ENCODE data around the gene DYRK2. TPM values are rescaled to one million over a fixed set of nuclear protein-coding genes. Genes with fewer than 3 reads are reported as not detected.

Gene DYRK2
- 45.8 TPM for total RNA-seq
- long read RNA-seq, full-length matches to known transcripts = 54 of 68 reads
- long read RNA-seq, partial matches to known transcripts = 0 of 68 reads
- long read RNA-seq, other reads (novel, unspliced or antisense) = 14 of 68 reads

DNA sequence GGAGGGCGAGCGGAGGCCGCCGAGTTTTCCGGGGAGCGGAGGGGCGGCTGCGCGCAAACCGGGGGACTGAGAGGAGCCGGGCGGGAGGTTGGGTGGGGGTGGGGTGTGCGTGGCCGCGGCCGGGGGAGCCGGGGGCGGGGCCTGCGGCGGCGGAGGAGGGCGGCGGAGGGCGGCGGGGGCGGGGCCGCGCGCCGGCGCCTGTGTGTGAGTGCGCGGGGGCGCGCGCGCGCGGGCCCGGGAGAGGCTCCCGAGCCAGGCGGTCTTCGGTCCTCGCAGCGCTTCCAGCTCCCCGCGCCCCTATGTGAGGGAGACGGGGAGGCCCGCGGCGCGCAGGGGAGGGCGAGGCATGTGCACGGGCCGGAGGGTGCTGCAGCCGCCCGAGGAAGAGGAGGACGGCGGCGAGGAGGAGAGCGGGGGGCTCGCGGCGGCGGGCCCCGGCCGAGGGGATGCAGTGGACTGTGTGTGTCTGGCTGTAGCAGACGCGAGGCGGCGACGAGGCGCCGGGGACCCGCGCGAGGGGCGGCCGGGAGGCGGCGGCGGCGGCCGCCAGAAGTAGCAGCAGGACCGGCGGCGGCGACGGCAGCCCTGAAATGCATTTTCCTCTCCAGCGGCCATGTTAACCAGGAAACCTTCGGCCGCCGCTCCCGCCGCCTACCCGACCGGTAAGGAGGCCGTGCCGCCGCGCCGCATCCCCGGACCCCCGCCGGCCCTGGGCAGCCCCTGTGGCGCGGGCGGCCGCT lies at the start of gene DYRK2:
TSS of gene DYRK2 (plus strand) at position 225 of the 740 bp plus-strand sequence. CDS start at position 614, 389 bp downstream.
- intact Hi-C loops (cut with DNase I) = no loop called here
- ATAC-seq (ENCODE audit: poor library complexity) (peak; percentile 72), DNase-seq (peak; percentile 91)

DNA sequence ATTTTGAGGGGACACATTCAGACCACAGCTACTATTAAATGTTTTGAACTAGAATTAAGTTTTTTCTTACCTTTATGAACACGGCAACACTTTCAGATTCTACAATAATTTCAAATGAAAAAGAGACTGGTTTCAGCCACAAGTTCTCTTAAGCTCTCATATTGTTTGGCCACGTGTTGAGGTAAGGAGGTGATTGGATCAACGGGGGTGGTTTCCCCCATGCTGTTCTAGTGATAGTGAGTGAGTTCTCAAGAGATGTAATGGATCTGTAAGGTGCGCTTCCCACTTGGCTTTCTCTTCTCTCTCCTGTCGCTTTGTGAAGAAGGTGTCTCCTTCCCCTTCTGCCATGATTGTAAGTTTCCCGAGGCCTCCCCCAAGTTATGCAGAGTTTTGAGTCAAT lies 48.9 kb upstream of the DYRK2 start:
- ATAC-seq (ENCODE audit: poor library complexity) (no peak), DNase-seq (no peak)
- intact Hi-C loops (cut with DNase I) = no loop called here

GRCh38 chr12:67601126-67601525 lies 47.4 kb upstream of the DYRK2 start:
- intact Hi-C loops (cut with DNase I) = no loop called here
- DNase-seq (no peak), ATAC-seq (ENCODE audit: poor library complexity) (no peak)

DNA sequence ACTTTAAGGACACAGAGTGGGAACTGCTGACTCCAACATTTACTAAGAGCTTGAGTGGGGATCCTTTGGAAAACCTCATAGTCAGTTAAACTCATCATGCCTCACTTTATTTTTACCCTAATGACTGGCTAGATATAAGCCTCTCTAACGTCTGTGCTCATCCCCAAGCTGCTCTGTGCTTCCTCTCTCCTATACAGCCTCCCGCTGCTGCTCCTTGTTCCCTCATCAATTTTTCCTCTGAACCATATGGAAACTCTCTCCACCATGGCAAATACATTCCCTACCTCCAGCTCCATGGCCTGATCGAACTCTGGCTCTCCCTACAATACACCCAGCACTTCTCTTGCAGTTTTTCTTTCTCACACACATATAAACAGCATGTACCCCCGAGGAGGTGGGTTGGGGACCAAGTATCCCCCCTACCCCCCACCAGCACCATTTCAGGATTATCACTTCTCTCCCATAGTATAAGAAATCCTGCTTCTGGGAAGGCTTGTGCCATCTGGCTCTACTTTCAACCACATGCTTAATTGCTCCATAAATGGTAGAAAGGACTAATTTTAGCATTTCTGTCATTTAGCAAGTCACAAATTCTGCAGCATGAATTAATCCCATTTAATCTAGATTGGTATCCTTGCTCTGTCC lies 39.2 kb upstream of the DYRK2 start:
- DNase-seq (no peak), ATAC-seq (ENCODE audit: poor library complexity) (no peak)
- intact Hi-C loops (cut with DNase I) = no loop called here

GRCh38 chr12:67613040-67613439 lies 35.5 kb upstream of the DYRK2 start:
- intact Hi-C loops (cut with DNase I) = no loop called here
- ATAC-seq (ENCODE audit: poor library complexity) (no peak), DNase-seq (no peak)

- no peak for ATAC-seq (ENCODE audit: poor library complexity)
- DNase-seq = no peak
Measured at GRCh38 chr12:67617629-67618028, 30.9 kb upstream of the DYRK2 start.

DNA sequence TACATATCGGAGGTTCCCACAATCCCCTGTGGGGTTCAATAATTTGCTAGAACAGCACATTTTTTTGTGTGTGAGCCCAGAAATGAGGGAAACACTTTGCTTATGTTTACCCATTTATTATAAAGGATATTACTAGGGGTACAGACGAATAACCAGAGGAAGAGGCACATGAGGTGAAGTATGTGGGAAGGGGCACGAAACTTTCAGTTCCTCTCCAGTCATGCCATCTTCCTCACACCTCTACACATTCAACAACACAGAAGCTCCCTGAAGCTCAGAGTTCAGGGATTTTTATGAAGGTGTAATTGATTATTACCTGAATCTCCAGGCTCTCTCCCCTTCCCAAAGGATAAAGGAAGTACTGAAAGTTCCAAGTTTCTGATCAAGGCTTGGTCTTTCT lies 30.2 kb upstream of the DYRK2 start:
- intact Hi-C loops (cut with DNase I) = no loop called here
- DNase-seq (no peak), ATAC-seq (ENCODE audit: poor library complexity) (no peak)

More at GRCh38 chr12:67617629-67618028, 30.9 kb upstream of the DYRK2 start:
- intact Hi-C loops (cut with DNase I) = no loop called here

DNA sequence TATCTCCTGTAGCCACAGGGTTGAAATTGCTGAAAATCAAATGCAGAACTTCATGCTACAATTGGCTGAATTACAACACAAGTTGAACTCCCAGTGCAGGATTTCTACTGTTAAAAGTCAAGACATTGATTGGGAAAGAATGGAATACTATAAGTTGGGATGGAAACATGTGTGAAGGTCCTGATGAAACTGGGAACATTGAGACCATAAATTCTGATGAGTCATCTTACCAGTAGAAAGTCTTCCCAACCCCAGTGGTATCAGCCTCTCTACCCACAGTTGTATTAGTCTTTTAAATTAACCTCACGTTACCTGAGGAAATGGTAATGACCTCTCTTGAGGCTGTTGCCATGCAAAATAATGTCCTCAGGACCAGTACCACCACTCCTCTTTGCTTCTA lies 27.4 kb upstream of the DYRK2 start:
- DNase-seq (no peak), ATAC-seq (ENCODE audit: poor library complexity) (no peak)
- intact Hi-C loops (cut with DNase I) = no loop called here

DNA sequence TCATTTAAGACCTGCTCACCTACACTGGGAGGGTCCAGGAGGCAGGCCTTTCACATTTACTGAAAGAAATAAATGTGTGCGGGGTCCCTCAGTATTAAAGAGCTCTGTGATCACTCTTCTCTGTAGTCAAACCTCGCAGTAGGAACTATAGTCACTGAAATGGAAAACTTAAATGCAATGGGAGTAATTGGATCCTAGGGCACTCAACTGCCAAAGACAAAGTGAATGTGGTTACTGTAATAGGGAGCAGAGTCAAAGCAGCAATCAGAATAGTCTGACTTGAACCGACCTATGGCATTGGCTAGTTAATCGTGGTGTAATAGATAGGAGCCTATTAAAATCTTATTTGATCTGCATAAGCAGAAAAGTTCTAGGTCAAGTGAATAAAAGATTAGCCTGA lies 26.6 kb upstream of the DYRK2 start:
- no peak for DNase-seq
- ATAC-seq (ENCODE audit: poor library complexity) = no peak
- intact Hi-C loops (cut with DNase I) = no loop called here

- intact Hi-C loops (cut with DNase I) = no loop called here
- DNase-seq (no peak), ATAC-seq (ENCODE audit: poor library complexity) (no peak)
Measured at GRCh38 chr12:67623259-67623658, 25.3 kb upstream of the DYRK2 start.

GRCh38 chr12:67624355-67624754 lies 24.2 kb upstream of the DYRK2 start:
- ATAC-seq (ENCODE audit: poor library complexity) (no peak), DNase-seq (no peak)
- intact Hi-C loops (cut with DNase I) = no loop called here

GRCh38 chr12:67625004-67625403 lies 23.5 kb upstream of the DYRK2 start:
- ATAC-seq (ENCODE audit: poor library complexity) = no peak
- intact Hi-C loops (cut with DNase I) = no loop called here
- no peak for DNase-seq

DNA sequence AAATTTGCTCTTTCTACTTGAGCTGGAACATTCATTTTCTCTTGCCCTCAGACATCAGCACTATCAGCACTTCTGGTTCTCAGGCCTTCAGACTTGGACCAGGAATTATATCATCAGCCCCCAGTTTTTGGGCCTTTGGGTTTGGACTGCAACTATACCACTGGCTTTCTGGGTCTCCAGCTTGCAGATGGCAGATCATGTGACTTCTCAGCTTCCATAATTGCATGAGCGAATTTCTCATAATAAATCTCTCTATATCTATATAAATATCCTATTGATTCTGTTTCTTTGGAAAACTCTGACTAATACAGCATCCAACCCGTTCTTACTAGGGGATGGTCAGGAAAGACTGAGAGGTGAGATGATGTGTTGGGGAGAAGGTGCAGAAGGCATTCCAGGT lies 22.4 kb upstream of the DYRK2 start:
- no peak for DNase-seq
- intact Hi-C loops (cut with DNase I) = no loop called here

DNA sequence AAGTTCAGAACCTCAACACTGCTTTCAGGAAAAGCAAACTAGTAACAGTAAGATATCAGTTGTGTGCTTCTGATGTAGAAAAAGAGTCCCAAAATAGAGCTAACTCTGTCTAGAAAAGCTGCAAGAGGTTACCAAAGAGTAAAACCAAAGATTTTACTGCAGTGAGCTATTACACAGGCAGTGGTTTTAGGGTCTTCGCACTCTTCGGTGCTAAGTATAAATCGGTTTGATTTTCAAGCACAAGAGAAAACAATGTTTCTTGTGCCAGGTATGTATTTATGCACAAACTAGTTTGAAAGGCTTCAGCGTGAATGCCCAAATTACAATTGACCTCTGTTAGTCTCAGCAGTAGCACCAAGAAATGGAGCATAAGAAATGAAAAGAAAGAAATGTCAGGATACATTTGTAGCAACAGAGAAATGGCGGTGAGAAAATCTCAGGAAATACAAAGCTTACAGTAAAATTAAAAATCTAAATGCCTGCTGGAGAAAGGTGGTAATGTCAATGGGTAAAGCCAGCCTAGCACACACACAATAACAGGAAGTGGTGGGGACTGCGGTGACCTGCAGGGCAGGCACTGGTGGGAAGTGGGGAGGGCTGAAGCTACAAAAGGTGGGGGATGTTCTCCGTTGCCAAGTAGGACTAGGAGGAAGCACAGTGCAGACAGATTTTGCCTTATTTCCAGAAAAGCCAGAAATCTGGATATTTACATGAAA lies 18.0 kb upstream of the DYRK2 start:
- DNase-seq (peak; percentile 54), ATAC-seq (ENCODE audit: poor library complexity) (no peak)
- intact Hi-C loops (cut with DNase I) = no loop called here

More for the DNA sequence above, 22.4 kb upstream of the DYRK2 start:
- no peak for ATAC-seq (ENCODE audit: poor library complexity)

DNA sequence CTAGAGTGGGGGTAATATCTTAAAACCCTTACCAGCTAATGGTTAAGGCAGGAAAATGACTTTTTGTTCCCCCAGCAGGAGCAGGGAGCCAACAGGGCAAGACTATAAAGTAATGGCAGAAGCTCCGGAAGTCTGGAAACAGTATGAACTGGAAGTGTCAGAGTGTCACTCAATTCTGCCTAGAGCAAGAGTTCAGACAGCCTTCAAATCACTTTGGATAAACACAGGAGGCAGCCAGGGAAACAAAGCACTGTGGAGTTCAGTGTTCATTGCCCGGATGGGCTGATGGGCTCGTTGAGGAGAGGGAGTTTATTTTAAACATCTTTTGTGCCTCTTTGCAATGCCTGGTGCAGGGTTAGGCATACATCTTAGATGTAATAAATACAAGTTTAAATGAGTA lies 16.5 kb upstream of the DYRK2 start:
- ATAC-seq (ENCODE audit: poor library complexity) = no peak
- intact Hi-C loops (cut with DNase I) = no loop called here
- DNase-seq = no peak

GRCh38 chr12:67633024-67633610 lies 15.4 kb upstream of the DYRK2 start:
- ATAC-seq (ENCODE audit: poor library complexity) (no peak), DNase-seq (no peak)
- intact Hi-C loops (cut with DNase I) = no loop called here

DNA sequence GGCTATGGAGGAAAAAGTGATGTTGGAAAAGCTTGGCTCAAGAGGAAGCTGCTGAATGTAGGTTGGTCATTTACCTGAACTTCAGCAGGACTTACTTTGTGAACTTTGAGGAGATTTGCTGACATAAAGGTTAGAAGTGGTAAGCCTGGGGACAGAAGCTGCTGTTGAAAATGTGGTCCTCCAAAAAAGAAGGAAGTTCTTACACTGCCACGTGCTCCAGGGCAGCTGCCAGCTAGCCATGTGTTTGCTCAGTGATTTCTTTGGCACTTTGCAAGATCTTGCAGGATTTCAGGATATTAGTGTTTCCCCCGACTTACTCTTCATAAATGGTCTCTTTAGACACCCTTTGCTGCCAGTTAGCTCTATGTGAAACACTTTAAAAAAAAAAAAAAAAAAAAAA lies 14.8 kb upstream of the DYRK2 start:
- intact Hi-C loops (cut with DNase I) = no loop called here
- DNase-seq (peak; percentile 70), ATAC-seq (ENCODE audit: poor library complexity) (peak; percentile 53)

- ATAC-seq (ENCODE audit: poor library complexity) (peak; percentile 68), DNase-seq (no peak)
- intact Hi-C loops (cut with DNase I) = no loop called here
Measured at GRCh38 chr12:67634303-67634761, 14.2 kb upstream of the DYRK2 start.

DNA sequence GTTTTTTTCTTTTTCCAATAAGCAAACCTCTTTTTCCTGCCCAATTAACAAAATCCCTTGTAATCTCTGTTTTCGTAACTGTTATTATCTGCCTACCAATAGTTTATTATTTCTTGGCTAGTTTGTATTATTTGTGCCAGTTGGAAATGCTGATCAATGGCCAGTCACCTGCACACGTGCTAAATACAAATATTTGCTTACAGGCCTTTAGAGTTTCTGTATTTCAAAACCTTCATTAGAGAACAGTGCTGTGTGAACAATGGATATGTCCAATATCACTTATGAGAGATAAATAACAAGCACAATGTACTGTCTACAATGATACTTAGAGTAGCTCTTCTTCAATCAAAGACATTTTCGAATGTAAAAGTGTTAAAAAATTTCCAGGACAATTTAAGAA lies 10.8 kb upstream of the DYRK2 start:
- intact Hi-C loops (cut with DNase I) = no loop called here
- no peak for DNase-seq
- ATAC-seq (ENCODE audit: poor library complexity) = no peak

Measured in Right ventricle myocardium superior (tissue), 1 donor.